Endothelial cell of umbilical vein (primary cell): ENCODE data around the gene CLK4. TPM values are rescaled to one million over a fixed set of nuclear protein-coding genes. Genes with fewer than 3 reads are reported as not detected.

Source experiments
- BruUV-seq: library from RNA; stranded (reverse); fragments of 400-500 nt; replicated peaks from 2 replicates; lab custom pipeline; 2021; lab: Mats Ljungman, UMichigan
- CTCF ChIA-PET: fragments of 300-600, 350-600 bp; sonication (Branson Sonifier 250); formaldehyde crosslinking; loops from one replicate; lab custom pipeline; 2021; ENCODE audit warnings: antibody characterized with exemption, inconsistent platforms; lab: Charles Lee
- POLR2A ChIA-PET: fragments of 300-600, 350-600 bp; sonication (Branson Sonifier 250); formaldehyde crosslinking; loops from one replicate; lab custom pipeline; 2021; ENCODE audit warnings: antibody characterized with exemption, inconsistent platforms; lab: Charles Lee
- DNase-seq: peaks from one replicate; pipeline ENCODE4 v3.0.0-alpha.2; 2011; ENCODE audit warnings: low read depth, low spot score
- FAIRE-seq: peaks from 2 replicates; lab custom pipeline; 2011; peaks lifted over from hg19 to GRCh38; lab: Jason Lieb, UNC
- H2AFZ ChIP-seq: 2 replicates; pipeline ENCODE4 v1.6.0; 2012; ENCODE audit warnings: low read depth, low read length, control low read depth, inconsistent platforms
- H3K27ac ChIP-seq: 2 replicates; pipeline ENCODE4 v1.5.1; 2011; ENCODE audit warnings: low read depth, mild to moderate bottlenecking, control low read depth, low read length, moderate library complexity; ENCODE audit not compliant: insufficient read depth
- H3K27me3 ChIP-seq, 2 experiments: 2 replicates each; pipeline versions ENCODE4 v1.6.0 to v1.6.1; 2011; ENCODE audit warnings: low read length in 2 of 2, mixed read lengths in 1 of 2; ENCODE audit not compliant: control insufficient read depth in 2 of 2, insufficient read depth in 2 of 2
- H3K36me3 ChIP-seq, 2 experiments: 2 replicates in 1 of 2; 3 replicates in 1 of 2; pipeline ENCODE4 v1.5.1; 2011; ENCODE audit warnings: low read length in 2 of 2, mild to moderate bottlenecking in 1 of 2, moderate library complexity in 1 of 2; ENCODE audit not compliant: control insufficient read depth in 2 of 2, insufficient read depth in 2 of 2; ENCODE audit errors: extremely low read depth in 1 of 2
- H3K4me1 ChIP-seq: 3 replicates; pipeline ENCODE4 v1.5.1; 2011; ENCODE audit warnings: mild to moderate bottlenecking, low read length; ENCODE audit not compliant: control insufficient read depth, insufficient read depth; ENCODE audit errors: extremely low read depth
- H3K4me2 ChIP-seq: 2 replicates; pipeline ENCODE4 v1.6.1; 2011; ENCODE audit warnings: low read length, control low read depth, mixed read lengths; ENCODE audit not compliant: insufficient read depth
- H3K4me3 ChIP-seq, 3 experiments: fragments of 200-600 bp in 1 of 3; sonication (generic), shearing (Covaris generic) in 1 of 3; replicated peaks in 1 of 3; 2 replicates each; pipeline ENCODE4 v1.5.1; 2011 to 2016; ENCODE audit warnings: control low read depth in 3 of 3, low read length in 3 of 3, mild to moderate bottlenecking in 2 of 3, inconsistent platforms in 1 of 3, low read depth in 1 of 3, moderate library complexity in 1 of 3; ENCODE audit not compliant: insufficient read depth in 1 of 3
- H3K79me2 ChIP-seq: 2 replicates; pipeline ENCODE4 v1.6.0; 2012; ENCODE audit warnings: low read length, inconsistent platforms; ENCODE audit not compliant: control insufficient read depth, insufficient read depth
- H3K9ac ChIP-seq: replicated peaks from 2 replicates; pipeline ENCODE3; 2011; ENCODE audit warnings: low read length, control low read depth; ENCODE audit not compliant: insufficient read depth; ENCODE audit errors: extremely low read depth
- H3K9me1 ChIP-seq: replicated peaks from 3 replicates; pipeline ENCODE4 v1.6.0; 2011; ENCODE audit warnings: mild to moderate bottlenecking, low read length; ENCODE audit not compliant: control insufficient read depth, insufficient read depth; ENCODE audit errors: extremely low read depth
- H3K9me3 ChIP-seq: replicated peaks from 2 replicates; pipeline ENCODE4 v1.5.1; 2012; ENCODE audit warnings: low read length, inconsistent platforms; ENCODE audit not compliant: control insufficient read depth, insufficient read depth
- H4K20me1 ChIP-seq: replicated peaks from 2 replicates; pipeline ENCODE3; 2011; ENCODE audit warnings: mild to moderate bottlenecking, low read length; ENCODE audit not compliant: control insufficient read depth, insufficient read depth; ENCODE audit errors: extremely low read depth
- EZH2 ChIP-seq: IDR thresholded peaks from 2 replicates; pipeline ENCODE4 v1.6.1; 2012; ENCODE audit warnings: borderline replicate concordance, low read depth, mild to moderate bottlenecking, moderate library complexity, low read length, inconsistent platforms; ENCODE audit not compliant: severe bottlenecking
- FOS ChIP-seq: IDR thresholded peaks from 2 replicates; pipeline ENCODE4 v1.6.1; 2011; ENCODE audit warnings: mild to moderate bottlenecking, low read length, moderate library complexity, borderline replicate concordance; ENCODE audit not compliant: insufficient read depth
- GATA2 ChIP-seq: IDR thresholded peaks from 2 replicates; pipeline ENCODE4 v1.7.0; 2011; ENCODE audit warnings: low read depth, mild to moderate bottlenecking, moderate library complexity, mixed read lengths, low read length; ENCODE audit not compliant: insufficient read length, insufficient read depth
- JUN ChIP-seq: IDR thresholded peaks from 2 replicates; pipeline ENCODE4 v1.6.1; 2011; ENCODE audit warnings: borderline replicate concordance, low read depth; ENCODE audit not compliant: insufficient read length, insufficient read depth
- MAX ChIP-seq: IDR thresholded peaks from 2 replicates; pipeline ENCODE4 v1.6.1; 2011; ENCODE audit not compliant: insufficient read depth, insufficient read length
- MYC ChIP-seq: IDR thresholded peaks from one replicate; pipeline ENCODE4 v1.6.1; 2011; ENCODE audit warnings: mild to moderate bottlenecking, low read depth, low read length
- POLR2A ChIP-seq: IDR thresholded peaks from 2 replicates; pipeline ENCODE4 v1.6.1; 2012; ENCODE audit warnings: low read depth, mild to moderate bottlenecking, control low read depth, low read length
- POLR2AphosphoS5 ChIP-seq: IDR thresholded peaks from 2 replicates; pipeline ENCODE4 v1.6.1; 2012; ENCODE audit warnings: low read depth, mild to moderate bottlenecking, control low read depth, low read length, moderate library complexity; ENCODE audit not compliant: insufficient read depth
- dilution Hi-C: fragments of 300-500 bp; cut with MboI; formaldehyde crosslinking; loops from one replicate; pipeline ENCODE4 v1.15.0; 2019; ENCODE audit warnings: low sequenced_read_pairs; ENCODE audit not compliant: extremely low pct_ligation_motif_present
- intact Hi-C: fragments of 100-400 bp; cut with micrococcal nuclease; formaldehyde crosslinking; loops from one replicate; pipeline ENCODE4 v1.10.0; 2022
- polyA plus RNA-seq, 4 experiments: library from polyadenylated mRNA; depleted of rRNA in 3 of 4; stranded (reverse) in 3 of 4; unstranded in 1 of 4; fragments of >200 nt; gene quantifications; 2 replicates each; pipeline versions ENCODE4 v1.2.1 to v1.2.3, GENCODE V29; 2011 to 2012; ENCODE audit warnings: missing spikeins in 1 of 4
- total RNA-seq: library from RNA; stranded (reverse); gene quantifications from 2 replicates; pipeline ENCODE4 v1.2.3, GENCODE V29; 2021
- TF ChIP-seq, protein P1 (sequence below), 2 donors: IDR thresholded peaks; 1 replicate in 1 of 2; 2 replicates in 1 of 2; pipeline ENCODE4 v1.5.1; 2011; ENCODE audit warnings: low read length in 2 of 2, mild to moderate bottlenecking in 2 of 2, moderate library complexity in 2 of 2, control low read depth in 1 of 2, inconsistent platforms in 1 of 2, low read depth in 1 of 2; ENCODE audit not compliant: insufficient read depth in 1 of 2; ENCODE audit errors: extremely low read depth in 1 of 2

The CLK4 gene
- total and polyA plus RNA-seq, 2 donors (not counting 3 experiments of a cell fraction or from before 2014, with no cell fraction given): 7.0 to 19.2 TPM

DNA sequence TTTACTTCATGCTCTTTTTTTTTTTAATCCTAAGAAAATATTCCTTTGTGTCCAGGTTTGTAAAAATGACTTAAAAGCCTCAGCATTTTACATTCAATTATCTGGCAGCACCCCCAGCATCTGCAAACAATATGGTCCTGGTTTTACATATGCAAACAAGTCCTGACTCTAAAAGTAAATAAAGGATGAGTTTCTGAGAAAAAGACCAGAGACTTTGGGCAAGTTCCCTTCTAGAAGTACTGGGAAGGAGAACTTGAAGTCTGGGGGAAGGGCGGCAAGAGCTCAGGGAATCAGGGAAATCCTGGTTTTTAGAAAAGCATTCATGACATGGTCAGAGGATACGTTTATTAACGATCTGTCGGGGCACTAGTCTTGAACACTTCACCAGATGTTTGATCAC, 62.5 kb downstream of the CLK4 start:
- BruUV-seq: no TSS peak
- TF ChIP-seq JUN (no peak), FOS (no peak), MYC (no peak), POLR2AphosphoS5 (no peak), EZH2 (no peak), GATA2 (no peak), POLR2A (no peak), MAX (no peak)
- TF ChIP-seq, protein P1, sequence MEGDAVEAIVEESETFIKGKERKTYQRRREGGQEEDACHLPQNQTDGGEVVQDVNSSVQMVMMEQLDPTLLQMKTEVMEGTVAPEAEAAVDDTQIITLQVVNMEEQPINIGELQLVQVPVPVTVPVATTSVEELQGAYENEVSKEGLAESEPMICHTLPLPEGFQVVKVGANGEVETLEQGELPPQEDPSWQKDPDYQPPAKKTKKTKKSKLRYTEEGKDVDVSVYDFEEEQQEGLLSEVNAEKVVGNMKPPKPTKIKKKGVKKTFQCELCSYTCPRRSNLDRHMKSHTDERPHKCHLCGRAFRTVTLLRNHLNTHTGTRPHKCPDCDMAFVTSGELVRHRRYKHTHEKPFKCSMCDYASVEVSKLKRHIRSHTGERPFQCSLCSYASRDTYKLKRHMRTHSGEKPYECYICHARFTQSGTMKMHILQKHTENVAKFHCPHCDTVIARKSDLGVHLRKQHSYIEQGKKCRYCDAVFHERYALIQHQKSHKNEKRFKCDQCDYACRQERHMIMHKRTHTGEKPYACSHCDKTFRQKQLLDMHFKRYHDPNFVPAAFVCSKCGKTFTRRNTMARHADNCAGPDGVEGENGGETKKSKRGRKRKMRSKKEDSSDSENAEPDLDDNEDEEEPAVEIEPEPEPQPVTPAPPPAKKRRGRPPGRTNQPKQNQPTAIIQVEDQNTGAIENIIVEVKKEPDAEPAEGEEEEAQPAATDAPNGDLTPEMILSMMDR (IDR thresholded peaks at IDR 0.05; ENCODE audit: extremely low read depth in 1 of 2, insufficient read depth in 1 of 2, low read depth in 1 of 2, low read length in 2 of 2): no peak
- H3K4me1 ChIP-seq: no peaks in the 10 kb centered on the region
- intact Hi-C loops (no loop called here), dilution Hi-C loops (no loop called here)
- H3K27me3 ChIP-seq: peaks cover 0 to 4% of the 10 kb centered on the region in 2 experiments
- DNase-seq (no peak), FAIRE-seq (no peak)
- no peak overlapping the region for H2AFZ ChIP-seq
- no peaks in the 10 kb centered on the region for H3K79me2 ChIP-seq
- H3K9me1 ChIP-seq: no peaks in the 10 kb centered on the region
- no peaks in the 10 kb centered on the region for H3K36me3 ChIP-seq
- POLR2A ChIA-PET: no interaction called here
- H3K9me3 ChIP-seq: no peaks in the 10 kb centered on the region
- no peak overlapping the region for H3K27ac ChIP-seq
- CTCF ChIA-PET: no interaction called here
- no peak overlapping the region for H3K9ac ChIP-seq
- no peak overlapping the region for H3K4me3 ChIP-seq
- H4K20me1 ChIP-seq: no peaks in the 10 kb centered on the region
- no peak overlapping the region for H3K4me2 ChIP-seq
